ENCODE data around the gene MMP17.

Gene MMP17

DNA sequence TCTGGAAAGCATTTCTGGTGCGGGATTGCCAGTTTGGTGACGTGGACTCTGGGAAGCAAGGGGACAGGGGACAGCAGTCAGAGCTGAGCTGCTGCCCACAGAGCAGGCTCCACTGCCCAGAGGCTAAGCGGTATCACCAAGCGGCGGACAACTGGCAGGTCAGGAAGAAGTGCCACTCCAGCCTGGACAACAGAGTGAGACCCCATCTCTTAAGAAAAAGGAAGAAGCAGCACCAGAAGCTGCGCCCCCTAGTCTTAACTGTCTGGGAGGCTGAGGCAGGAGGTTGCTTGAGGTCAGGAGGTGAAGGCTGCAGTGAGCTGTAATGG lies 31.8 kb upstream of the MMP17 start:
- H2AFZ ChIP-seq (ENCODE audit: low read length) = no peak overlapping the region
- TF ChIP-seq EZH2 (IDR thresholded peaks at IDR 0.05; ENCODE audit: borderline replicate concordance, low read length) = no peak
- TF ChIP-seq, protein P1, sequence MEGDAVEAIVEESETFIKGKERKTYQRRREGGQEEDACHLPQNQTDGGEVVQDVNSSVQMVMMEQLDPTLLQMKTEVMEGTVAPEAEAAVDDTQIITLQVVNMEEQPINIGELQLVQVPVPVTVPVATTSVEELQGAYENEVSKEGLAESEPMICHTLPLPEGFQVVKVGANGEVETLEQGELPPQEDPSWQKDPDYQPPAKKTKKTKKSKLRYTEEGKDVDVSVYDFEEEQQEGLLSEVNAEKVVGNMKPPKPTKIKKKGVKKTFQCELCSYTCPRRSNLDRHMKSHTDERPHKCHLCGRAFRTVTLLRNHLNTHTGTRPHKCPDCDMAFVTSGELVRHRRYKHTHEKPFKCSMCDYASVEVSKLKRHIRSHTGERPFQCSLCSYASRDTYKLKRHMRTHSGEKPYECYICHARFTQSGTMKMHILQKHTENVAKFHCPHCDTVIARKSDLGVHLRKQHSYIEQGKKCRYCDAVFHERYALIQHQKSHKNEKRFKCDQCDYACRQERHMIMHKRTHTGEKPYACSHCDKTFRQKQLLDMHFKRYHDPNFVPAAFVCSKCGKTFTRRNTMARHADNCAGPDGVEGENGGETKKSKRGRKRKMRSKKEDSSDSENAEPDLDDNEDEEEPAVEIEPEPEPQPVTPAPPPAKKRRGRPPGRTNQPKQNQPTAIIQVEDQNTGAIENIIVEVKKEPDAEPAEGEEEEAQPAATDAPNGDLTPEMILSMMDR (IDR thresholded peaks at IDR 0.05; ENCODE audit: low read length) = no peak
- no peak overlapping the region for H3K4me2 ChIP-seq (ENCODE audit: low read length)
- H4K20me1 ChIP-seq (ENCODE audit: insufficient read depth, low read length) = no peaks in the 10 kb centered on the region
- no peak overlapping the region for H3K27ac ChIP-seq (ENCODE audit: low read depth, low read length, poor library complexity, severe bottlenecking)
- no peak overlapping the region for H3K4me3 ChIP-seq (ENCODE audit: low read depth, low read length, poor library complexity, severe bottlenecking)
- H3K9ac ChIP-seq (ENCODE audit: low read length) = no peak overlapping the region
- H3K4me1 ChIP-seq (ENCODE audit: insufficient read depth, low read length, severe bottlenecking) = no peaks in the 10 kb centered on the region
- H3K9me2 ChIP-seq (ENCODE audit: low read depth, low read length) = no peaks in the 10 kb centered on the region
- no peaks in the 10 kb centered on the region for H3K9me3 ChIP-seq (ENCODE audit: low read length)
- H3F3A ChIP-seq (ENCODE audit: insufficient read depth, low read length) = no peaks in the 10 kb centered on the region
- H3K27me3 ChIP-seq (ENCODE audit: insufficient read depth, low read length) = no peaks in the 10 kb centered on the region
- peaks cover 54% of the 10 kb centered on the region; the same call in 1 of the 2 replicates for H3K36me3 ChIP-seq (ENCODE audit: insufficient read depth, low read length)
- no peaks in the 10 kb centered on the region for H3K79me2 ChIP-seq (ENCODE audit: insufficient read depth, low read length)

GRCh38 chr12:131796754-131797587 lies 31.2 kb upstream of the MMP17 start:
- Histone ChIP-seq H2AFZ (ENCODE audit: low read length) (no peak overlapping the region), H3K4me3 (ENCODE audit: low read depth, low read length, poor library complexity, severe bottlenecking) (no peak overlapping the region), H3K27ac (ENCODE audit: low read depth, low read length, poor library complexity, severe bottlenecking) (no peak overlapping the region), H4K20me1 (ENCODE audit: insufficient read depth, low read length) (no peaks in the 10 kb centered on the region), H3K9me3 (ENCODE audit: low read length) (no peaks in the 10 kb centered on the region), H3K79me2 (ENCODE audit: insufficient read depth, low read length) (no peaks in the 10 kb centered on the region), H3K9ac (ENCODE audit: low read length) (no peak overlapping the region), H3K4me2 (ENCODE audit: low read length) (no peak overlapping the region), H3F3A (ENCODE audit: insufficient read depth, low read length) (no peaks in the 10 kb centered on the region), H3K4me1 (ENCODE audit: insufficient read depth, low read length, severe bottlenecking) (no peaks in the 10 kb centered on the region), H3K27me3 (ENCODE audit: insufficient read depth, low read length) (no peaks in the 10 kb centered on the region), H3K9me2 (ENCODE audit: low read depth, low read length) (no peaks in the 10 kb centered on the region), H3K36me3 (ENCODE audit: insufficient read depth, low read length) (peaks cover 56% of the 10 kb centered on the region)
- TF ChIP-seq EZH2 (IDR thresholded peaks at IDR 0.05; ENCODE audit: borderline replicate concordance, low read length) = no peak
- TF ChIP-seq, protein P1 (IDR thresholded peaks at IDR 0.05; ENCODE audit: low read length) = no peak

GRCh38 chr12:131797588-131797934 lies 30.6 kb upstream of the MMP17 start:
- H3K79me2 ChIP-seq (ENCODE audit: insufficient read depth, low read length) = no peaks in the 10 kb centered on the region
- no peaks in the 10 kb centered on the region for H4K20me1 ChIP-seq (ENCODE audit: insufficient read depth, low read length)
- no peak overlapping the region for H3K9ac ChIP-seq (ENCODE audit: low read length)
- H3K9me2 ChIP-seq (ENCODE audit: low read depth, low read length) = no peaks in the 10 kb centered on the region
- no peaks in the 10 kb centered on the region for H3K4me1 ChIP-seq (ENCODE audit: insufficient read depth, low read length, severe bottlenecking)
- H3F3A ChIP-seq (ENCODE audit: insufficient read depth, low read length) = no peaks in the 10 kb centered on the region
- no peak overlapping the region for H3K27ac ChIP-seq (ENCODE audit: low read depth, low read length, poor library complexity, severe bottlenecking)
- H3K9me3 ChIP-seq (ENCODE audit: low read length) = no peaks in the 10 kb centered on the region
- TF ChIP-seq, protein P1 (IDR thresholded peaks at IDR 0.05; ENCODE audit: low read length) = no peak
- no peak for TF ChIP-seq EZH2 (IDR thresholded peaks at IDR 0.05; ENCODE audit: borderline replicate concordance, low read length)
- peaks cover 57% of the 10 kb centered on the region for H3K36me3 ChIP-seq (ENCODE audit: insufficient read depth, low read length)
- H3K4me3 ChIP-seq (ENCODE audit: low read depth, low read length, poor library complexity, severe bottlenecking) = no peak overlapping the region
- no peak overlapping the region for H3K4me2 ChIP-seq (ENCODE audit: low read length)
- no peak overlapping the region for H2AFZ ChIP-seq (ENCODE audit: low read length)
- no peaks in the 10 kb centered on the region for H3K27me3 ChIP-seq (ENCODE audit: insufficient read depth, low read length)

Data from OCI-LY1 (cell line).